Lower leg skin (tissue), 4 donors: ENCODE data around the gene CDK5. TPM values are rescaled to one million over a fixed set of nuclear protein-coding genes. Genes with fewer than 3 reads are reported as not detected.

ENCODE experiments used
- DNase-seq, 2 donors: peaks; one replicate each; pipeline ENCODE4 v3.0.0-alpha.2; 2019; ENCODE audit warnings: low spot score in 2 of 2
- H3K4me3 ChIP-seq: fragments of 200-600 bp; sonication (generic); 2 replicates; pipeline ENCODE4 v1.5.1; 2017; ENCODE audit warnings: mild to moderate bottlenecking, low read depth; ENCODE audit not compliant: poor library complexity, severe bottlenecking
- POLR2A ChIP-seq, 2 donors: fragments of 450-650 bp; IDR thresholded peaks; one replicate each; pipeline ENCODE4 v1.6.1; 2016 to 2017; ENCODE audit warnings: antibody characterized with exemption in 2 of 2, mild to moderate bottlenecking in 1 of 2, moderate library complexity in 1 of 2
- WGBS, 2 donors: methylation state at CpG; one replicate each; pipeline ENCODE4 v1.1.5; 2018; 5-methylcytosine and 5-hydroxymethylcytosine counted together
- intact Hi-C: fragments of 100-400 bp; cut with DNase I; formaldehyde crosslinking; loops from one replicate; pipeline ENCODE4 v1.15.0; 2023; ENCODE audit warnings: low total_unique reads
- total RNA-seq, 4 donors: library from RNA; depleted of rRNA; stranded (reverse); fragments of >200 nt; gene quantifications; one replicate each; pipeline ENCODE4 v1.1.0, GENCODE V29; 2016
- TF ChIP-seq, protein P1 (sequence below), 3 donors: fragments of 450-650 bp; IDR thresholded peaks; one replicate each; pipeline ENCODE4 v1.5.1; 2016; ENCODE audit warnings: antibody characterized with exemption in 3 of 3, mild to moderate bottlenecking in 3 of 3, moderate library complexity in 2 of 3

The CDK5 gene
- total RNA-seq, 4 donors from 2014 or later, result 3.9 to 13.7 (median 7.2) TPM

GRCh38 chr7:151077705-151078232 lies 20.1 kb upstream of the CDK5 start:
- DNase-seq, result no peak
- no peak for TF ChIP-seq POLR2A (IDR thresholded peaks at IDR 0.05)
- TF ChIP-seq, protein P1, sequence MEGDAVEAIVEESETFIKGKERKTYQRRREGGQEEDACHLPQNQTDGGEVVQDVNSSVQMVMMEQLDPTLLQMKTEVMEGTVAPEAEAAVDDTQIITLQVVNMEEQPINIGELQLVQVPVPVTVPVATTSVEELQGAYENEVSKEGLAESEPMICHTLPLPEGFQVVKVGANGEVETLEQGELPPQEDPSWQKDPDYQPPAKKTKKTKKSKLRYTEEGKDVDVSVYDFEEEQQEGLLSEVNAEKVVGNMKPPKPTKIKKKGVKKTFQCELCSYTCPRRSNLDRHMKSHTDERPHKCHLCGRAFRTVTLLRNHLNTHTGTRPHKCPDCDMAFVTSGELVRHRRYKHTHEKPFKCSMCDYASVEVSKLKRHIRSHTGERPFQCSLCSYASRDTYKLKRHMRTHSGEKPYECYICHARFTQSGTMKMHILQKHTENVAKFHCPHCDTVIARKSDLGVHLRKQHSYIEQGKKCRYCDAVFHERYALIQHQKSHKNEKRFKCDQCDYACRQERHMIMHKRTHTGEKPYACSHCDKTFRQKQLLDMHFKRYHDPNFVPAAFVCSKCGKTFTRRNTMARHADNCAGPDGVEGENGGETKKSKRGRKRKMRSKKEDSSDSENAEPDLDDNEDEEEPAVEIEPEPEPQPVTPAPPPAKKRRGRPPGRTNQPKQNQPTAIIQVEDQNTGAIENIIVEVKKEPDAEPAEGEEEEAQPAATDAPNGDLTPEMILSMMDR (IDR thresholded peaks at IDR 0.05), result no peak
- H3K4me3 ChIP-seq, result no peak overlapping the region
- 57 to 77% methylated on average over 6 to 8 of the region's 10 CpGs for WGBS, 2 donors
- intact Hi-C loops, result no loop called here

- intact Hi-C loops, result no loop called here
Observed at GRCh38 chr7:151076863-151077704, 19.4 kb upstream of the CDK5 start.

GRCh38 chr7:151075978-151076426 lies 18.3 kb upstream of the CDK5 start:
- intact Hi-C loops, result no loop called here
- no peak for DNase-seq
- H3K4me3 ChIP-seq, result no peak overlapping the region
- WGBS, 2 donors, result 85 to 88% methylated on average over 22 of the region's 22 CpGs
- TF ChIP-seq, protein P1 (IDR thresholded peaks at IDR 0.05), result no peak
- no peak for TF ChIP-seq POLR2A (IDR thresholded peaks at IDR 0.05)

More at GRCh38 chr7:151076863-151077704, 19.4 kb upstream of the CDK5 start:
- TF ChIP-seq, protein P1 (IDR thresholded peaks at IDR 0.05), result no peak
- no peak for TF ChIP-seq POLR2A (IDR thresholded peaks at IDR 0.05)
- no peak for DNase-seq
- no peak overlapping the region for H3K4me3 ChIP-seq
- 63 to 67% methylated on average over 21 to 28 of the region's 33 CpGs for WGBS, 2 donors

GRCh38 chr7:151075662-151075971 lies 17.9 kb upstream of the CDK5 start:
- TF ChIP-seq, protein P1 (IDR thresholded peaks at IDR 0.05), result no peak
- TF ChIP-seq POLR2A (IDR thresholded peaks at IDR 0.05), result no peak
- intact Hi-C loops, result no loop called here
- no peak for DNase-seq
- 86% methylated on average over 7 of the region's 7 CpGs for WGBS, 2 donors
- no peak overlapping the region for H3K4me3 ChIP-seq

DNA sequence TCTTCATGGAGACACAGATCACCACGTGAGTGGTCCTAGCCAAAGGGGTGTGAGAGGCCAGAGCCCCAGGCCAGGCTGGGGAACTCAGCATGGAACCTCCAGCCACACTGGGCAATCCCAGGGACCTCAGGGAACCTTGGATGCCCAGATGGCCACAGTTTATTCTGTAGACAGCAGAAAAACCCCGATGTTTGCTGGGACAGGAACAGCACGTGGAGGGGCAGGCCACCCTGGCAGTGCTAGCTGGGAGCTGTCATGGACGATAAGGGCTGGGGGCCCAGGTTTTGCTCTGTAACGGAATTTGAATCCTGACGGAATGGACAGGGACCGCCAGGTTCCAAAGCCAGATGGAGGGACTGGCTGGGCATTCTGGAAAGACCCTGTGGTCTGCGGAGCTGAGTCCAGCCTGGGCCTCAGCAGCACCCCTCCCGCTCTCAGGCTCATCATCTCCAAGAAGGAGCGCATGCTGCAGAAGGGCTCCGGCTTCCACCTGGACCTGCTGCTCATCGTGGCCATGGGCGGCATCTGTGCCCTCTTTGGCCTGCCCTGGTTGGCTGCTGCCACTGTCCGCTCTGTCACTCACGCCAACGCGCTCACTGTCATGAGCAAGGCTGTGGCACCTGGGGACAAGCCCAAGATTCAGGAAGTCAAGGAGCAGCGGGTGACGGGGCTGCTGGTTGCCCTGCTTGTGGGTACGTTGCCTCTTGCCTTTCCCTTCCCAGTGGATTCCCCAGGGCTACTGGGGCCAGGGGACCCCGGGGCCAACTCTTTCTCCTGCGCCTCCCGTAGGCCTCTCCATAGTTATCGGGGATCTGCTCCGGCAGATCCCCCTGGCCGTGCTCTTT lies 17.3 kb upstream of the CDK5 start:
- no peak for DNase-seq
- TF ChIP-seq POLR2A (IDR thresholded peaks at IDR 0.05), result no peak
- TF ChIP-seq, protein P1 (IDR thresholded peaks at IDR 0.05), result no peak
- H3K4me3 ChIP-seq, result no peak overlapping the region
- 91 to 93% methylated on average over 22 to 26 of the region's 26 CpGs for WGBS, 2 donors
- intact Hi-C loops, result no loop called here
